ENCODE data around the gene PCNA. TPM values are rescaled to one million over a fixed set of nuclear protein-coding genes. Genes with fewer than 3 reads are reported as not detected.

Gene PCNA
- total and polyA plus RNA-seq, 9 of the 15 experiments (the other 6 are each of a cell fraction or from before 2014, with no cell fraction given) = 213 to 390 (median 291) TPM

DNA sequence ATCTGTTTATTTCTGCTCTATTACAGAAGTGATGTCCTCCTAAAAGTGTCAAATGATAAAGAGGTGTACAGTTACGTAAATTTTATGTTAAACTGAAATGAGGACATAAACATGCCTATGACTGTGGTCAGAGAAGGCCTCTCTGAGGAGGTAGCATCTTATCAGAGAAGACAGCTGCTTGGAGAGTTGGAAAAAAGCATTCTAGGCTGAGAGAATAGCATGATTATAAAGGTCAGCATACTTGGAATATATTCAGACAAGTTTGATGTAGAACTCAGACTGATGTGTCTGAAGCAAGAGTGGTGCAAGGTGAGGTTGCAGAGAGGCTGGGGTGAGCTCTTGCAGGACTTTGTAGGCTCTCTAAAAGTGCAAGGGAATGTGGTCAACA, 3.1 kb upstream of the PCNA start (continued):
- no peak for TF ChIP-seq ZBTB49 (CRISPR knock-in tag; IDR thresholded peaks at IDR 0.05; ENCODE audit: borderline replicate concordance)
- no peak for TF ChIP-seq NR2F6 (CRISPR knock-in tag; IDR thresholded peaks at IDR 0.05)
- no peak for TF ChIP-seq TEAD2 (tag; IDR thresholded peaks at IDR 0.05)
- TF ChIP-seq ZNF830 (CRISPR knock-in tag; IDR thresholded peaks at IDR 0.05) = no peak
- TF ChIP-seq, protein P1, sequence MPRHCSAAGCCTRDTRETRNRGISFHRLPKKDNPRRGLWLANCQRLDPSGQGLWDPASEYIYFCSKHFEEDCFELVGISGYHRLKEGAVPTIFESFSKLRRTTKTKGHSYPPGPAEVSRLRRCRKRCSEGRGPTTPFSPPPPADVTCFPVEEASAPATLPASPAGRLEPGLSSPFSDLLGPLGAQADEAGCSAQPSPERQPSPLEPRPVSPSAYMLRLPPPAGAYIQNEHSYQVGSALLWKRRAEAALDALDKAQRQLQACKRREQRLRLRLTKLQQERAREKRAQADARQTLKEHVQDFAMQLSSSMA (CRISPR knock-in tag; IDR thresholded peaks at IDR 0.05) = no peak
- no peak for TF ChIP-seq NCOA6 (IDR thresholded peaks at IDR 0.05)
- no peak for TF ChIP-seq JUNB (CRISPR knock-in tag; conservative IDR thresholded peaks at IDR 0.05)
- no peak for TF ChIP-seq ZFPM2 (CRISPR knock-in tag; IDR thresholded peaks at IDR 0.05)
- no peak for TF ChIP-seq POLR3G (IDR thresholded peaks at IDR 0.05; ENCODE audit: extremely low read depth, insufficient read length, insufficient replicate concordance)
- no peak for TF ChIP-seq TAF1 (IDR thresholded peaks at IDR 0.05; ENCODE audit: control insufficient read depth, extremely low read depth, insufficient read depth, low read length, severe bottlenecking)
- TF ChIP-seq BRF1 (IDR thresholded peaks at IDR 0.05; ENCODE audit: borderline replicate concordance, extremely low read depth, insufficient read length) = no peak
- TF ChIP-seq ZBTB7A (IDR thresholded peaks at IDR 0.05; ENCODE audit: borderline replicate concordance, control insufficient read depth, low read depth, low read length) = no peak
- no peak for TF ChIP-seq IFI16 (CRISPR knock-in tag; IDR thresholded peaks at IDR 0.05)
- TF ChIP-seq DDX20 (tag; IDR thresholded peaks at IDR 0.05; ENCODE audit: low read depth) = no peak
- TF ChIP-seq, protein P2, sequence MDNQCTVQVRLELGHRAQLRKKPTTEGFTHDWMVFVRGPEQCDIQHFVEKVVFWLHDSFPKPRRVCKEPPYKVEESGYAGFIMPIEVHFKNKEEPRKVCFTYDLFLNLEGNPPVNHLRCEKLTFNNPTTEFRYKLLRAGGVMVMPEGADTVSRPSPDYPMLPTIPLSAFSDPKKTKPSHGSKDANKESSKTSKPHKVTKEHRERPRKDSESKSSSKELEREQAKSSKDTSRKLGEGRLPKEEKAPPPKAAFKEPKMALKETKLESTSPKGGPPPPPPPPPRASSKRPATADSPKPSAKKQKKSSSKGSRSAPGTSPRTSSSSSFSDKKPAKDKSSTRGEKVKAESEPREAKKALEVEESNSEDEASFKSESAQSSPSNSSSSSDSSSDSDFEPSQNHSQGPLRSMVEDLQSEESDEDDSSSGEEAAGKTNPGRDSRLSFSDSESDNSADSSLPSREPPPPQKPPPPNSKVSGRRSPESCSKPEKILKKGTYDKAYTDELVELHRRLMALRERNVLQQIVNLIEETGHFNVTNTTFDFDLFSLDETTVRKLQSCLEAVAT (IDR thresholded peaks at IDR 0.05) = no peak
- TF ChIP-seq ARID3B (CRISPR knock-in tag; IDR thresholded peaks at IDR 0.05; ENCODE audit: borderline replicate concordance) = no peak
- no peak for TF ChIP-seq DLX4 (CRISPR knock-in tag; IDR thresholded peaks at IDR 0.05)
- TF ChIP-seq HES1 (IDR thresholded peaks at IDR 0.05; ENCODE audit: low read depth) = no peak
- no peak for TF ChIP-seq THRB (CRISPR knock-in tag; conservative IDR thresholded peaks at IDR 0.05)
- TF ChIP-seq ZNF12 (CRISPR knock-in tag; IDR thresholded peaks at IDR 0.05) = no peak
- TF ChIP-seq LEF1 (IDR thresholded peaks at IDR 0.05) = peak; percentile 71; the same call in 1 of the 2 replicates

Measured in K562 (cell line).